KMS-11 (cell line): Measurements from ENCODE around the gene CTDP1.
"Not testable (repeated sequence)": the region's sequence is repeated elsewhere in the genome, so short reads cannot be mapped to it uniquely, and the experiment has no call there.

Experiments
- H2AFZ ChIP-seq: fragments of 200-600 bp; sonication (generic); 2 replicates; pipeline ENCODE4 v1.6.1; 2016; ENCODE audit warnings: antibody characterized with exemption, mixed run types, low read depth
- H3K27ac ChIP-seq: fragments of 200-600 bp; sonication (generic); 2 replicates; pipeline ENCODE4 v1.6.1; 2016; ENCODE audit warnings: mild to moderate bottlenecking, mixed run types
- H3K27me3 ChIP-seq: fragments of 200-600 bp; sonication (generic); 2 replicates; pipeline ENCODE4 v1.6.1; 2017; ENCODE audit warnings: mild to moderate bottlenecking, low read depth, mixed run types, moderate library complexity; ENCODE audit not compliant: insufficient read depth
- H3K36me3 ChIP-seq: fragments of 200-600 bp; sonication (generic); 2 replicates; pipeline ENCODE4 v1.6.1; 2017; ENCODE audit warnings: mild to moderate bottlenecking, mixed run types; ENCODE audit not compliant: insufficient read depth
- H3K4me1 ChIP-seq: fragments of 200-600 bp; sonication (generic); 2 replicates; pipeline ENCODE4 v1.6.1; 2016; ENCODE audit warnings: mild to moderate bottlenecking, low read depth, mixed run types; ENCODE audit not compliant: poor library complexity, severe bottlenecking
- H3K4me2 ChIP-seq: fragments of 200-600 bp; sonication (generic); 2 replicates; pipeline ENCODE4 v1.7.0; 2016; ENCODE audit warnings: mild to moderate bottlenecking, mixed run types
- H3K4me3 ChIP-seq: fragments of 200-600 bp; sonication (generic); IDR thresholded peaks from 2 replicates; pipeline ENCODE4 v1.6.1; 2017; ENCODE audit warnings: low read depth, low read length, mixed read lengths; ENCODE audit not compliant: insufficient read depth
- H3K79me2 ChIP-seq: fragments of 200-600 bp; sonication (generic); 2 replicates; pipeline ENCODE4 v1.6.1; 2016; ENCODE audit warnings: low read depth, mixed run types; ENCODE audit not compliant: insufficient read depth
- H3K9ac ChIP-seq: fragments of 200-600 bp; sonication (generic); 2 replicates; pipeline ENCODE4 v1.6.1; 2016; ENCODE audit warnings: mild to moderate bottlenecking, mixed run types
- H4K20me1 ChIP-seq: fragments of 200-600 bp; sonication (generic); 2 replicates; pipeline ENCODE4 v1.6.1; 2016; ENCODE audit warnings: mild to moderate bottlenecking, mixed run types; ENCODE audit not compliant: insufficient read depth
- CTCF ChIP-seq: fragments of 200-600 bp; sonication (generic); conservative IDR thresholded peaks from 2 replicates; pipeline ENCODE4 v1.6.1; 2017; ENCODE audit warnings: low read depth, mild to moderate bottlenecking, antibody characterized with exemption, low read length, moderate library complexity, mixed read lengths

Gene CTDP1

DNA sequence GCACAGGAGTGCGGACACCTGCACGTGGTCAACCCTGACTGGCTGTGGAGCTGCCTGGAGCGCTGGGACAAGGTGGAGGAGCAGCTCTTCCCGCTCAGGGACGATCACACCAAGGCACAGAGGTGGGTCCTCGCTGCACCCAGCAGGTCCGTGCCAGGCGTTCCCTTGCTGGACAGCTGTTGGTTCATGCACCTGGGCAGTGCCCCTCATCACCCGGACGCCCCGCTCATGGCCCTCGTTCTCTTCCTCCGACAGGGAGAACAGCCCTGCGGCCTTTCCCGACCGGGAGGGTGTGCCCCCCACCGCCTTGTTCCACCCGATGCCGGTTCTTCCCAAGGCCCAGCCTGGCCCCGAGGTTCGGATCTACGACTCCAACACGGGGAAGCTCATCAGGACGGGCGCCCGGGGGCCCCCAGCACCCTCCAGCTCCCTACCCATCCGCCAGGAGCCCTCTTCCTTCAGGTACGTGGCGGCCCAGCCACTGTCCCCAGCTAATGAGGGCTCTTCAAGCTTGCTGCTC is 38.0 kb downstream of the CTDP1 start:
- no peak overlapping the region for H2AFZ ChIP-seq
- H3K4me2 ChIP-seq = no peak overlapping the region
- H3K79me2 ChIP-seq = no peaks in the 10 kb centered on the region
- H3K27ac ChIP-seq = no peak overlapping the region
- H3K36me3 ChIP-seq = peaks cover 33% of the 10 kb centered on the region; the same call in 1 of the 2 replicates
- no peak overlapping the region for H3K9ac ChIP-seq
- H3K4me1 ChIP-seq = no peaks in the 10 kb centered on the region
- no peak for TF ChIP-seq CTCF
- no peak overlapping the region for H3K4me3 ChIP-seq
- no peaks in the 10 kb centered on the region for H4K20me1 ChIP-seq
- H3K27me3 ChIP-seq = no peaks in the 10 kb centered on the region

DNA sequence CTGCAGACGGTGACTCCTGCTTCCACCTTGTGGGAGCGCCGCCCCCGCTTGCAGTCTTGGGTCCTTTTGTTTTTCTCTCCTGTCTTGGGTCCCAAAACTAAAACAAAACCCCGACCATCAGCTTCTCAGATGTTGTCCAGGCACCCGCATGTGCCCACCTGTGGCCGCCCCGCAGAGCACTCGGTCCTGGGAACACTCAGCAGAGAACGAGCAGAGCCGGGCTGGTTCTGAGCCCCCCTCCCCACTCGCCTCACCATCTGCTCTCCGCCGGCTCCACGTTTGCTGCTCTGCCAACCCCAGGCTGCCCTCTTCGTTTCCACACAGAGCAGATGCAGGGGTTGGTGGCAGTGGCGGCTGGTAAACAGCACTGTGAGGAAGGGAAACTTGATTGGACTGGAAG is 38.5 kb downstream of the CTDP1 start:
- Histone ChIP-seq H3K9ac (no peak overlapping the region), H2AFZ (no peak overlapping the region), H3K27ac (no peak overlapping the region), H3K4me3 (no peak overlapping the region), H3K4me1 (no peaks in the 10 kb centered on the region), H3K27me3 (no peaks in the 10 kb centered on the region), H3K79me2 (no peaks in the 10 kb centered on the region), H3K4me2 (no peak overlapping the region), H4K20me1 (no peaks in the 10 kb centered on the region), H3K36me3 (peaks cover 28% of the 10 kb centered on the region; the same call in 1 of the 2 replicates)
- no peak for TF ChIP-seq CTCF

DNA sequence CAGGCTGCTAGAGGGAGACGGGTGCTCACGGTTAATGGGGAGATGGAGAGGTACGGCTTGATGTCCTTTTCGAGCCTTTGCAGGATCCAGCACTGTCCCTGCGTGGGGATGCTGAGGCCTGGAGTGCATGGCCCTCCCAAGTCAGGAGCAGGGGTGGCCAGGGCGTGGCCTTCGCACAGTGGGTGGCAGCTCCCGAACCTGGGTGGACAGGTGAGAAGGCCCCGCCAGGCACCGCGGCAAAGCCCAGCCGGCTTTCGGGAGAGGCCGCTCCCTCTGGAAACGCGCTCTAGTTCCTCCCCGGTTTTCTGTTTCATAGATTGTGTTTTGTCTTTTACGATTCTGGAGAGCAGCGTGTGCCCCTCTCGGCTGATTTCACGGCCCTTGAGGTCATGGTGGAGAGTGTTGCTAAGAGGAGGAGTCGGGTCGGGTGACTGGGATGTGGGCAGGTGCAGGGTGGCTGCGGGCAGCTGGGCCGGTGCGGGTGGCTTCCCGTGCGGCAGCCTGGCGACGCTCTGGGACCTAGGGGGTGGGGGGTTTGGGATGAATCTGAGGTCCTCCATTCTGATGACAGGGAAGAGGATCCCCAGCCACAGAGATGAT is 39.4 kb downstream of the CTDP1 start:
- TF ChIP-seq CTCF = no peak
- Histone ChIP-seq H3K36me3 (peaks cover 22% of the 10 kb centered on the region; the same call in 1 of the 2 replicates), H3K9ac (no peak overlapping the region), H3K27me3 (no peaks in the 10 kb centered on the region), H3K27ac (no peak overlapping the region), H2AFZ (no peak overlapping the region), H3K79me2 (no peaks in the 10 kb centered on the region), H4K20me1 (no peaks in the 10 kb centered on the region), H3K4me1 (no peaks in the 10 kb centered on the region), H3K4me2 (no peak overlapping the region), H3K4me3 (no peak overlapping the region)

GRCh38 chr18:79719478-79720358 is 40.1 kb downstream of the CTDP1 start:
- not testable (repeated sequence) for H3K4me1 ChIP-seq, H3K4me3 ChIP-seq, H3K4me2 ChIP-seq, H3K27me3 ChIP-seq, H3K79me2 ChIP-seq, H2AFZ ChIP-seq, H4K20me1 ChIP-seq, H3K9ac ChIP-seq, H3K27ac ChIP-seq
- H3K36me3 ChIP-seq = peaks cover 19% of the 10 kb centered on the region; the same call in 1 of the 2 replicates
